Immature natural killer cell (primary cell): Measurements from ENCODE around the gene TMEM238L. TPM values are rescaled to one million over a fixed set of nuclear protein-coding genes. Genes with fewer than 3 reads are reported as not detected.

Experiments
- DNase-seq, 3 donors: peaks; one replicate each; pipeline ENCODE4 v3.0.0; 2022; ENCODE audit warnings: mixed read lengths in 1 of 3
- H3K27ac Mint-ChIP-seq, 6 donors: one replicate each; pipeline ENCODE4 v1.8.0; 2020; ENCODE audit warnings: mixed read lengths in 6 of 6, mild to moderate bottlenecking in 5 of 6, inconsistent platforms in 4 of 6, moderate library complexity in 3 of 6
- H3K27me3 Mint-ChIP-seq, 3 donors: one replicate each; pipeline ENCODE4 v1.8.0; 2020 to 2021; ENCODE audit warnings: low read depth in 3 of 3, mild to moderate bottlenecking in 3 of 3, mixed read lengths in 3 of 3, moderate library complexity in 3 of 3, inconsistent platforms in 1 of 3
- H3K36me3 Mint-ChIP-seq, 3 donors: one replicate each; pipeline ENCODE4 v1.8.0; 2020; ENCODE audit warnings: mixed read lengths in 3 of 3, inconsistent platforms in 2 of 3, mild to moderate bottlenecking in 2 of 3
- H3K4me1 Mint-ChIP-seq, 2 donors: one replicate each; pipeline ENCODE4 v1.8.0; 2020; ENCODE audit warnings: inconsistent platforms in 2 of 2, mild to moderate bottlenecking in 2 of 2, mixed read lengths in 2 of 2, moderate library complexity in 1 of 2
- H3K4me3 Mint-ChIP-seq, 5 donors: one replicate each; pipeline ENCODE4 v1.8.0; 2020; ENCODE audit warnings: mild to moderate bottlenecking in 5 of 5, mixed read lengths in 5 of 5, inconsistent platforms in 3 of 5, moderate library complexity in 3 of 5
- H3K9me3 Mint-ChIP-seq, 6 donors: one replicate each; pipeline ENCODE4 v1.8.0; 2020; ENCODE audit warnings: mild to moderate bottlenecking in 6 of 6, mixed read lengths in 6 of 6, inconsistent platforms in 4 of 6, moderate library complexity in 3 of 6
- polyA plus RNA-seq, 3 donors: library from polyadenylated mRNA; unstranded; fragments of 300-500 nt; fragmentation: Illumina TruSeq; gene quantifications; one replicate each; pipeline ENCODE4 v1.2.3, GENCODE V29; 2021

The TMEM238L gene
- polyA plus RNA-seq, 3 donors from 2014 or later, result not detected

DNA sequence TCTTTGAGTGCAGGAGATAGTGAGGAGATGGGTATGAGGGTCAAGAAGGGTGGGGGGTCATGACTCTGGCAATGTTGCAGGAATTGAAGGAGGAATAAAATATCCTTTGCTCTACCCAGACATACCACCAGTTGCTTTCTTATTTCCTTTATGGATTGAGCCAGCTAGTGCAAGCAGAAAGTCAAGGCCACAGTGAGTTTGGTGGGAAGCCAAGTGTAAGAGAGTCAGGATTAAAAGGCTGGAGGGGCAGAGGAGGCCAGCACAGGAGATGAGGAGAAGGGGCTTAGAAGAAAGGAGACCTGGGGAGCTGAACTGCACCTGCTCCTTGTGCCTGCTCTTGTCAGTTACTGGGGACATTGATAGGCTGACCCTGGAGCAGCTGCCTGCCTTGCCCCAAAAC lies 17.9 kb upstream of the TMEM238L start:
- Mint-ChIP-seq H3K27ac (no peak overlapping the region), H3K27me3 (peaks cover 2 to 4% (median 2%) of the 10 kb centered on the region in 3 donors)

DNA sequence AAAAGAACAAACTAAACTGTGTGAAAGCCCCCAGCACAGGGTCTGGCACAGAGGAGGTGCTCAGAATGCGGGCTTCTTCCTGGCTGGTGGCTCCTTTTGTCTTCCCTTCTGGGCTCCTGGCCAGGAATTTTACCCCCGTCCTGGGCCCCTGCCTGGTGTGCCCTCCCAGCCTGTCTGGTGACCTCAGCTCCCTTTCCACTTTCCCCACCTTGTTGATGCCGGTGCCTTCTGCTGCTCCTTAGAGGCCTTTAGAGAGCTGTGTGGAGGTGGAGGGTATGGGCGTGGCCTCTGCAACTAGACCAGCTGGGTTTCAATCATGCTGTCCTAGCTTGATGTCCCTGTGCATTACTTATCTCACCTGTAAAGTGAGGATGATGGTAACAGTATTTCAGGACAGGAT lies 17.2 kb upstream of the TMEM238L start:
- H3K4me3 Mint-ChIP-seq, result no peak overlapping the region
- no peaks in the 10 kb centered on the region for H3K9me3 Mint-ChIP-seq
- no peaks in the 10 kb centered on the region for H3K4me1 Mint-ChIP-seq
- DNase-seq, result no peak
- H3K27me3 Mint-ChIP-seq, result peaks cover 1 to 2% (median 2%) of the 10 kb centered on the region in 3 donors
- no peak overlapping the region for H3K27ac Mint-ChIP-seq
- H3K36me3 Mint-ChIP-seq, result no peaks in the 10 kb centered on the region

More for the DNA sequence above, 17.9 kb upstream of the TMEM238L start:
- no peak overlapping the region for H3K4me3 Mint-ChIP-seq
- H3K36me3 Mint-ChIP-seq, result no peaks in the 10 kb centered on the region
- H3K4me1 Mint-ChIP-seq, result no peaks in the 10 kb centered on the region
- no peaks in the 10 kb centered on the region for H3K9me3 Mint-ChIP-seq
- no peak for DNase-seq

DNA sequence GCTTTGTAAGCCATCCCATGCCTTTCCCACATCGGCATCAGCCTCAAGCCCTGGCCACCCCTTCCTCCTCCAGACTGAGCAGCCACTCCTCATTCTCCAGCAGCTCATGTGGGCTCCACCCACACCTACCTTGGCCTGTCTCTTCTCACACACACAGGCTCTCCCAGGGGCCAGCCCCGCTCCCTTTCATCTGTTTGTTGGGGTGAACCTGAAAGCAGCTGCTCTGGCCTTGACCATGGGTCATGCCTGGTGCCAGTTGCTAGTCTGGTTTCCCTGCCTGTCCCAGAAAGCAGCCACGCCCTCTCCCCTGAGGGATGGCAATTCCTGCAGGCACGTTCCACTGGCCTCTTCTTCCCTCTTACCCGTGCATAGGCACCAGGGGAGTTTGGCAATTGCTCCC lies 11.4 kb upstream of the TMEM238L start:
- no peaks in the 10 kb centered on the region for H3K9me3 Mint-ChIP-seq
- H3K27ac Mint-ChIP-seq, result no peak overlapping the region
- no peak for DNase-seq
- H3K27me3 Mint-ChIP-seq, result peaks cover 2 to 6% (median 4%) of the 10 kb centered on the region in 3 donors
- H3K4me1 Mint-ChIP-seq, result no peaks in the 10 kb centered on the region
- H3K36me3 Mint-ChIP-seq, result no peaks in the 10 kb centered on the region
- no peak overlapping the region for H3K4me3 Mint-ChIP-seq

DNA sequence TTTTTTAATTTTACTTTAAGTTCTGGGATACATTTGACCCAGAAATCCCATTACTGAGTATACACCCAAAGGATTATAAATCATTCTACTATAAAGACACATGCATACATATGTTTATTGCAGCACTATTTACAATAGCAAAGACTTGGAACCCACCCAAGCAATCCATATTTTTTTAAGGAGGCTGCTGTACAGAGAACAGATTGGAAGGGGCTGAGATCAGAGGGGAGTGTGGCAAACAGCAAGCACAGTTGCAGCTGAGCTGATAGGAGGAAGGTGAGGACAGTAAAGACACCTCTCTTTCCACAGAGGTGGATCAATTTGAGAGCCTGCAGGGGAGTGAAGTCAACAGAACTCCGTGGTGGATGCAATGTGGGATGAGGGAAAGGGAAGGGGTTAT lies 10.2 kb upstream of the TMEM238L start:
- no peaks in the 10 kb centered on the region for H3K36me3 Mint-ChIP-seq
- no peaks in the 10 kb centered on the region for H3K4me1 Mint-ChIP-seq
- no peak overlapping the region for H3K4me3 Mint-ChIP-seq
- H3K27ac Mint-ChIP-seq, result no peak overlapping the region
- no peaks in the 10 kb centered on the region for H3K9me3 Mint-ChIP-seq
- peaks cover 2 to 9% (median 6%) of the 10 kb centered on the region in 3 donors for H3K27me3 Mint-ChIP-seq
- DNase-seq, result no peak

DNA sequence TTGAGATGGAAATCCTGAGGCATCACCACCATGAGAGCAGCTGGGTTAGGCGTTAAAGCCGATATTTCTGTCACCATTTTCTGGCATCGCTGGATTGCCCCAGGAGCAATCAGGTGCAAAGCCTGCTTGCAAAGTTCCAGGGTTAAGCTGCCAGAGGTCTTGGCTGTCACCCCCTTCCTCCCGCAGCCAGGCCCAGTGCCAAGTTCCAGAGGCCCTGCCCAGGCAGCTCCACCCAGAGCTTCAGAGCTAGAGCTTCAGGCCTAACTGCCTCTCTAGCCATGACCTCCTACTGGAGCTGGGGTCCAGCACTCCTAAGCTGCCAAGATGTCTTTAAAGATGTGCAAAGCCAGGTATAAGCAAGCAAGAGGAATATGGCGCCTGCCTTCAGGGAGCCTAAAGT lies 8.8 kb upstream of the TMEM238L start:
- Mint-ChIP-seq H3K27me3 (peaks cover 1 to 11% (median 4%) of the 10 kb centered on the region in 3 donors), H3K4me1 (no peaks in the 10 kb centered on the region), H3K9me3 (peaks cover 0 to 2% (median 0%) of the 10 kb centered on the region in 6 donors), H3K36me3 (no peaks in the 10 kb centered on the region), H3K27ac (no peak overlapping the region), H3K4me3 (no peak overlapping the region)
- no peak for DNase-seq

DNA sequence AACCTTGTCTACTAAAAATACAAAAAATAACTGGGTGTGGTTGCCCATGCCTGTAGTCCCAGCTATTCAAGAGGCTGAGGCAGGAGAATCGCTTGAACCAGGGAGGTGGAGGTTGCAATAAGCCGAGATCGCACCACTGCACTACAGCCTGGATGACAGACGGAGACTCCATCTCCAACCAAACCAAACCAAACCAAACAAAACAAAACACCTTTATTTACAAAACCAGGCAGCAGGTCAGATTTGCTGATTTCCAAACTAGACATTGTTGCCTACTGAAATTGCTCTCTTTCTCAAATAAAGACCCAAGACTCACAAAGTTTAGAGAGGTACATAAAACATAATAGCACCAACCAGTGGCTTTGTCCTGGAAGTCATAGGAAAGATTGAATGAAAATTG lies 5.7 kb upstream of the TMEM238L start:
- Mint-ChIP-seq H3K9me3 (peaks cover 0 to 2% (median 0%) of the 10 kb centered on the region in 6 donors), H3K27me3 (peaks cover 1 to 11% (median 2%) of the 10 kb centered on the region in 3 donors), H3K4me3 (no peak overlapping the region), H3K27ac (no peak overlapping the region), H3K4me1 (no peaks in the 10 kb centered on the region), H3K36me3 (no peaks in the 10 kb centered on the region)
- DNase-seq, result no peak

DNA sequence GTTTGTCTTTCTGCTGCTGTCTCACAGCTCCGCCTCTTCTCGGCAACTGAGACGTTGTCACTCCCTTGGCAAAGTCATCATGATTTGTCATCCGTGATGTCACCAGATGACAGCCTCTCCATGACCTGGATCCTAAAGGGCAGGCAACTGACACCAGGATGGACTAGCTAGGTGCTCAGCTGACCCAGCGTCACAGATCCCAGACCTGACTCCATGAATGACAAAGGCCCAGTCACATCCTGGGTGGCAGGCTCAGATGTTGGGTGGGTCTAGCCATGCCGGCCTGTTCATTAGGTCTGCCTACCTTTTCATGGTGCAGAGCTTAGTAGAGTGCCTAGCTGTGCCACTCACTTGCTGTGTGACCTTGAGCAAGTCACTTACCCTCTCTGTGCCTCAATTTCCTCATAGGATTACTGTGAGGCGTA lies 3.8 kb upstream of the TMEM238L start:
- DNase-seq, result no peak
- Mint-ChIP-seq H3K27ac (no peak overlapping the region), H3K9me3 (peaks cover 0 to 2% (median 0%) of the 10 kb centered on the region in 6 donors), H3K36me3 (no peaks in the 10 kb centered on the region), H3K27me3 (peaks cover 1 to 7% (median 2%) of the 10 kb centered on the region in 3 donors), H3K4me3 (no peak overlapping the region), H3K4me1 (no peaks in the 10 kb centered on the region)

DNA sequence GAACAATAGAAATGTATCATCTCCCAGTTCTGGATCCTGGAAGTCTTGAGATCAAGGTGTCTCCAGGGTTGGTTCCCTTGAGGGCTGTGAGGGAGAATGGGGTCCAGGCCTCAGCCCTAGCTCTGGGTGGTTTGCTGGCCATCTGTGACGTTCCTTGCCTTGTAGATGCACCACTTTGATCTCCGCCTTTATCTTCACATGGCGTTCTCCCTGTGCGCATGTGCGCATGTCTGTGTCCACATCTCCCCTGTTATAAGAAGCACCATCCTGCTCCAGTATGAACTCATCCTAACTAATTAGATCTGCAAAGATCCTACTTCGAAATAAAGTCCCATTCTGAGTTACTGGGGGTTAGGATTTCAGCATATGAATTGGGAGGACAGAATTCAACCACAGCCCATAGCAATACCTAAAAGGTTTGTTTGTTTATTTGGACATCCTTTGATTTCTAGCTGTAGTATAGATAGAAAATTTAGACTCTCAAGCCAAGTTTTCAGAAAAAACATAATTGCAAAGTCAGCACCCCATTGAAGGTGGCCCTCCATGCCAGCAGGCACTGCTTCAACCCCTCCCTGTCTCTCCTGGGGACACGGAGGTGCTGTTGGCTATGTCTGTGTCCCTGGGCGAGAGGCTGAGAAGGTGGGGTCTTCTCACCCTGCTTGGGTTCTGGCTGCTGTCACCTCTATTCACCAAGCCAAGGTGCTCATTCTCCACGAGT lies 2.8 kb upstream of the TMEM238L start:
- Mint-ChIP-seq H3K4me3 (no peak overlapping the region), H3K27me3 (peaks cover 0 to 5% (median 2%) of the 10 kb centered on the region in 3 donors), H3K36me3 (no peaks in the 10 kb centered on the region), H3K9me3 (peaks cover 0 to 2% (median 0%) of the 10 kb centered on the region in 6 donors), H3K27ac (no peak overlapping the region), H3K4me1 (no peaks in the 10 kb centered on the region)
- DNase-seq, result no peak

DNA sequence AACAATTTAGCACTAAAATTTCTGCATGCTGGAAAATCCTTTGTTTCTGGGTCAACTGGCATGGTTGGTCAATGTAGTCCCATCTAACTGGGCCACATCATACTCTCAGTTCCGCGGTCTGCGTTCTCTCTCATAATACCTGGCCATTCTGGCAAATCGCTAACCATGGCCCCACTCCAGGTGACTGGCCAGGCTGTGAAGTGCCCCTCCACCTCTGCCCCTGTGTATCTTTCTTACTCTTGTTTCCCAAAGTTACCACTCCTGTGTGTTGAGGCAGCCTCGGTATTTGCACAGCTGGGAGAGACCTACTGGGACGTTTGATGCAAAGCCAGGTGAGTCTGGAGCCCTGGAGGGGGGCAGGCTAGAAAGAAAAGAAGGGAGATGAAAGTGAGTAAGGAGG lies 2.0 kb upstream of the TMEM238L start:
- DNase-seq, result no peak
- Mint-ChIP-seq H3K36me3 (no peaks in the 10 kb centered on the region), H3K9me3 (peaks cover 0 to 2% (median 0%) of the 10 kb centered on the region in 6 donors), H3K27ac (no peak overlapping the region), H3K27me3 (peaks cover 0 to 5% (median 2%) of the 10 kb centered on the region in 3 donors), H3K4me1 (no peaks in the 10 kb centered on the region), H3K4me3 (no peak overlapping the region)

DNA sequence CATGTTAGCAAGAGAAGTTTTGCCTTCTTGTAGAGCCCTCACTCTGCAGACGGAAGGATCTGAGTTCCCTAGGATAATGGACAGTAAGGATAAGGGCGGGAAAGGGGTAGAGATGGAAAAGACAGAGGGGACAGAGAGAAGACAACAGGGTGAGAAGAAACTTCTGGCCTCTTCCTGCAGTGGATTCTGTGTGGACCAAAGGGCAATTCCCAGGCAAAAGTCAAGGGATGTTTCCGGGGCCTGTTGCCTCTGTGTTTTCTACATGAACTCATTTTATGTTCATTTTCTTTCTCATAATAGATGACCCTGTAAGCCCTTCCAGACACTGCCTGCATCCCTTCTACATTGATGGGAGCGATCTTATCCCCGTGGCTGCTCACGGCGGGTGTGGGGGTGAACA lies 647 bp upstream of the TMEM238L start:
- Mint-ChIP-seq H3K36me3 (no peaks in the 10 kb centered on the region), H3K27me3 (peaks cover 0 to 2% (median 0%) of the 10 kb centered on the region in 3 donors), H3K4me3 (no peak overlapping the region)

DNA sequence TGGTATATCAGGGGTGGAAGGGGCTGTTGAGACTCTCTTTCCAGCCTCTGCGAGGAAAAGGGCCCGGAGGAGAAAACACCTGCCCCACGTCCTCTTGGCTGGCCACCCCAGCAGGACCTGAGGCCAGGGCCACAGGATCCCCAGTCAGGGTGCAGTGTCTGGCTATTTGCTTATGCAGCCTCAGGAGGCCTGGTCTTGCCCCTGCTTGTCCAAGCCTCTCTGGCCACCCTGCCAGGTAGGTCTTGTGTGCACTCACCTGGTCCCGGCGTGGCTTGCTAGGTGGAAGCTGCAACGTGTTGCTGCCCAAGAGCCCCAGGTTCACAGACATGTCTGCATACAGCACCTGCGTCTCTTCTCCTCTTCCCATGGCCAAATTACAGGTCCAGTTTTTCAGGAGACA lies 549 bp downstream of the TMEM238L start:
- Mint-ChIP-seq H3K27me3 (peaks cover 0 to 2% (median 0%) of the 10 kb centered on the region in 3 donors), H3K36me3 (no peaks in the 10 kb centered on the region)

More for the DNA sequence above, 647 bp upstream of the TMEM238L start:
- DNase-seq, result no peak
- no peak overlapping the region for H3K27ac Mint-ChIP-seq
- H3K4me1 Mint-ChIP-seq, result no peaks in the 10 kb centered on the region
- peaks cover 0 to 2% (median 0%) of the 10 kb centered on the region in 6 donors for H3K9me3 Mint-ChIP-seq

DNA sequence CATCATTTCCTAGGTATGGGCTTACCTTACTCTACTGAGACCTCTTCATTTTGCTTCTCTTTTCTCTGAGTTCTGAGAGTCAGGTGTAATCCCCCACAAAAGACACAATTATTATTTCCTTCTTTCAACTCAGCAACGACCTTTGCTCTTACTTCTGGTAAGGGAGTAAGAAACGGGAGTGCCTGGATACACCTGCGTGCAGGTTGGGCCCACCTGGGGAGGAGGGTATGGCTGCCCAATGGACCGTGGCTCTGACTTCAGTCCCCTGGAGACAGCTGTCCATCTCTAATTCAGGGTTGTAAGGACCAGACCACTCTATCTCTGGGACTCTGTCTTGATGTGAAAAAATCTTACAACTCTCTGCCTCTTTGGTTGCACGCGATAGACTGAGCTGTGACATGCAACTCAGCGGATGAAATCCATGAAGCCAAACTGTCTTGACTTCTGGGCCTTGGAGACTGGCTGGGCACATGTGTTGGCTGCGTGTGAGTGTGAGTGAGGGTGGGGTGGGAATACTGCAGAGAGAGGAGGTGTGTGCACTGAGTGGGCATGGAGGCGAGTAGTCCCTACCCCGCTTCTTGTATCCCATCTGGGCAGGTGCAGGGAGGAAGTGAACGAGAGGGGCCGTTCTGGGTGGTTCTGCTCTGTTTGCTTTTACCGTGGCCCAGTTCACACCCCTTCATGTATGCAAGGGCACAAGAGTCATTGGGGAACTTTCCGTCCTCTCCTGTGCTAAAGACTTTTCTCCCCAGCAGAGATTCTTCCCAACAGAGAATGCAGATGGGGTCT lies 1.2 kb downstream of the TMEM238L start:
- H3K9me3 Mint-ChIP-seq, result no peaks in the 10 kb centered on the region
- H3K27ac Mint-ChIP-seq, result peak overlapping the region in 1 of 6 donors; percentile 19
- no peak overlapping the region for H3K4me3 Mint-ChIP-seq
- H3K27me3 Mint-ChIP-seq, result no peaks in the 10 kb centered on the region
- H3K4me1 Mint-ChIP-seq, result peaks cover 0 to 1% of the 10 kb centered on the region in 2 donors
- H3K36me3 Mint-ChIP-seq, result no peaks in the 10 kb centered on the region
- DNase-seq, result no peak

More for the DNA sequence above, 549 bp downstream of the TMEM238L start:
- Mint-ChIP-seq H3K4me1 (peaks cover 0 to 1% of the 10 kb centered on the region in 2 donors), H3K27ac (no peak overlapping the region), H3K4me3 (no peak overlapping the region), H3K9me3 (peaks cover 0 to 2% (median 0%) of the 10 kb centered on the region in 6 donors)
- no peak for DNase-seq

DNA sequence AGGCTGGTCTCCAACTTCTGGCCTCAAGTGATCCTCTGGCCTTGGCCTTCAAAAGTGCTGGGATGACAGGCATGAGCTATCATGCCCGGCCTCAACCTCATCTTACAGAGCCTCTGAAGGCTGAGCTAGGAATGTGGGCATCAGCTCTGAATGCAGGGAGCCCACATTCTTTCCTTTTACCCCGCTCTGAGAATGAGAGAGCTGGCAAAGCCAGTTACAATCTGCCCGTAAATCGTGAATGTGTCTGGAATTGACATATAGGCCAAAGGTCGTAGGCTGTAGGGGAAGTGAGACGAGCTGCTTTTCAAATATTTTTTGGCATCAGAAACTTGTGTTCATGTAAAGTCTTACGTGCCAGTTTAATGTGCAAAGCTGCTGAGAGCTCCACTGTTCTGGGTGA lies 4.5 kb downstream of the TMEM238L start:
- no peak for DNase-seq
- Mint-ChIP-seq H3K9me3 (no peaks in the 10 kb centered on the region), H3K4me1 (peaks cover 0 to 1% of the 10 kb centered on the region in 2 donors), H3K27me3 (peaks cover 0 to 3% (median 0%) of the 10 kb centered on the region in 3 donors), H3K27ac (no peak overlapping the region), H3K4me3 (no peak overlapping the region), H3K36me3 (no peaks in the 10 kb centered on the region)

DNA sequence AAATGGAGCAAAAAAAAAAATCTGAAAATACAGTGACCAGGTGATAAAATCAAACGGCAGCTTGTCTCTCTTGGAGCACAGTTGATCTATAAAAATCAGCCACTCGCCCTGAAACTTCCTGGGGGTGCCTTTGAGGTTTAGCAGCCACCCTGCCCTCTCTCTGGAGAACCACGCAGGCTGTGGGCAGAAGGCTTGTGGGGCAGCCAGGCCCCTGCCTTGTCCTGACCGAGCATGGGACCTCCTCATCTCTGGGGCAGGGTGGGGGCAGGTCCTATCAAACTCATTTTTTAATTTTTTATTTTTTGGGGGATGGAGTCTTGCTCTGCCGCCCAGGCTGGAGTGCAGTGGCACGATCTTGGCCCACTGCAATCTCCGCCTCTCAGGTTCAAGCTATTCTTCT lies 5.0 kb downstream of the TMEM238L start:
- Mint-ChIP-seq H3K27me3 (peaks cover 0 to 3% (median 0%) of the 10 kb centered on the region in 3 donors), H3K36me3 (no peaks in the 10 kb centered on the region), H3K4me3 (no peak overlapping the region), H3K4me1 (peaks cover 0 to 1% of the 10 kb centered on the region in 2 donors), H3K27ac (no peak overlapping the region), H3K9me3 (no peaks in the 10 kb centered on the region)
- DNase-seq, result no peak
